Activated naive CD8-positive, alpha-beta T cell treated with anti-CD3 and anti-CD28 coated beads for 36 hours (primary cell): Measurements from ENCODE around the gene GYS2. TPM values are rescaled to one million over a fixed set of nuclear protein-coding genes. Genes with fewer than 3 reads are reported as not detected.
A peak's percentile ranks its signal among the peaks of the same experiment; 100 is the strongest.
"Not testable (repeated sequence)": the region's sequence is repeated elsewhere in the genome, so short reads cannot be mapped to it uniquely, and the experiment has no call there.

Experiments
- DNase-seq: peaks from one replicate; pipeline ENCODE4 v3.0.0; 2021
- H3K27ac Mint-ChIP-seq: one replicate; pipeline ENCODE4 v1.8.0; 2022; ENCODE audit warnings: mild to moderate bottlenecking, moderate library complexity, mixed read lengths
- H3K27me3 Mint-ChIP-seq: one replicate; pipeline ENCODE4 v1.8.0; 2022; ENCODE audit warnings: mild to moderate bottlenecking, mixed read lengths
- H3K36me3 Mint-ChIP-seq: one replicate; pipeline ENCODE4 v1.8.0; 2021; ENCODE audit warnings: mild to moderate bottlenecking, mixed read lengths
- H3K4me1 Mint-ChIP-seq: one replicate; pipeline ENCODE4 v1.8.0; 2021; ENCODE audit warnings: mixed read lengths
- H3K4me3 Mint-ChIP-seq: one replicate; pipeline ENCODE4 v1.8.0; 2022; ENCODE audit warnings: mild to moderate bottlenecking, moderate library complexity, mixed read lengths
- H3K9me3 Mint-ChIP-seq: one replicate; pipeline ENCODE4 v1.8.0; 2022; ENCODE audit warnings: mixed read lengths
- total RNA-seq, 2 experiments: library from RNA; stranded (reverse); gene quantifications; one replicate each; pipeline ENCODE4 v1.2.3, GENCODE V29; 2021

The GYS2 gene
- total RNA-seq, 2 experiments from 2014 or later, result not detected

- peaks cover 8% of the 10 kb centered on the region for H3K9me3 Mint-ChIP-seq
- H3K4me1 Mint-ChIP-seq, result peaks cover 36% of the 10 kb centered on the region
- H3K36me3 Mint-ChIP-seq, result peaks cover 12% of the 10 kb centered on the region
- H3K4me3 Mint-ChIP-seq, result no peak overlapping the region
- no peaks in the 10 kb centered on the region for H3K27me3 Mint-ChIP-seq
- DNase-seq, result no peak
- H3K27ac Mint-ChIP-seq, result no peak overlapping the region
Observed at GRCh38 chr12:21618566-21618965, 13.9 kb upstream of the GYS2 start.

DNA sequence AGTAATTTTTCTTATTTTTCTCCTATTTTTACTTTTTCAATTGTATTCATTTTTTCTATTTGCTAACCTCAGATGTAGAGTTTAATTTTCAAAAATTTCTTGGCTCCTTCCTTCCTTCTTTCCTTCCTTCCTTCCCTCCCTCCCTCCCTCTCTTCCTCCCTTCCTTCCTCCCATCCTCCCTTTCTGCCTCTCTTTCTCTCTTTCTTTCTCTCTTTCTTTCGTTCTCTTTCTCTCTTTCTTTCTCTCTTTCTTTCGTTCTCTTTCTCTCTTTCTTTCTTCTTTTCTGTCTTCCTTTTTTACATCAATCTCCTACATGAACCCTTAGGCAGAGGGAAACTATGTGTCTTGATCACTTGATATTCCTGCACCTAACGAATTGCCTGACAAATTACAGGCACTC, 12.4 kb upstream of the GYS2 start:
- no peak overlapping the region for H3K27ac Mint-ChIP-seq
- H3K4me3 Mint-ChIP-seq, result no peak overlapping the region
- peaks cover 44% of the 10 kb centered on the region for H3K4me1 Mint-ChIP-seq
- H3K27me3 Mint-ChIP-seq, result no peaks in the 10 kb centered on the region
- peaks cover 13% of the 10 kb centered on the region for H3K36me3 Mint-ChIP-seq
- H3K9me3 Mint-ChIP-seq, result peaks cover 8% of the 10 kb centered on the region
- DNase-seq, result no peak

DNA sequence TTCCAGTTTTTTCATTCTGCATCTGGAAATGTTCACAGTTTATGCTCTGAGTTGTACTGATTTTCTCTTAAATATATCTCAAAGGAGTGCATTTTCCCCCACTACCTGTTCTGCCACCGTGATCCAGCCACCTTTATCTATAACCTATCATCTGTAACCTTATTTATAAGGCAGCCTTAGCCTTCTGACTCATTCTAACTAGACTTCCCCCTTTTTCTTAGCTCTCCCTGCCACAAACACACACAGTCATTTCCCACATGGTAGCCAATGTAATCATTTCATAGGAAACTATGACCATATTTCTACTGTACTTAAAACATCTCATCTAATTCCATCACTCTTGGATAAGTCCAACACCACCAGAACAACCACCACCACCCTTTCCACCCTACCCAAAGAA, 10.8 kb upstream of the GYS2 start:
- peak overlapping the region; percentile 76 for H3K27ac Mint-ChIP-seq
- H3K36me3 Mint-ChIP-seq, result peaks cover 11% of the 10 kb centered on the region
- peak; percentile 4 for DNase-seq
- H3K9me3 Mint-ChIP-seq, result peaks cover 6% of the 10 kb centered on the region
- peaks cover 44% of the 10 kb centered on the region for H3K4me1 Mint-ChIP-seq
- no peaks in the 10 kb centered on the region for H3K27me3 Mint-ChIP-seq
- H3K4me3 Mint-ChIP-seq, result peak overlapping the region; percentile 5

GRCh38 chr12:21614506-21614905, 9.9 kb upstream of the GYS2 start:
- Mint-ChIP-seq H3K4me1 (peaks cover 44% of the 10 kb centered on the region), H3K4me3 (no peak overlapping the region), H3K36me3 (peaks cover 11% of the 10 kb centered on the region)

DNA sequence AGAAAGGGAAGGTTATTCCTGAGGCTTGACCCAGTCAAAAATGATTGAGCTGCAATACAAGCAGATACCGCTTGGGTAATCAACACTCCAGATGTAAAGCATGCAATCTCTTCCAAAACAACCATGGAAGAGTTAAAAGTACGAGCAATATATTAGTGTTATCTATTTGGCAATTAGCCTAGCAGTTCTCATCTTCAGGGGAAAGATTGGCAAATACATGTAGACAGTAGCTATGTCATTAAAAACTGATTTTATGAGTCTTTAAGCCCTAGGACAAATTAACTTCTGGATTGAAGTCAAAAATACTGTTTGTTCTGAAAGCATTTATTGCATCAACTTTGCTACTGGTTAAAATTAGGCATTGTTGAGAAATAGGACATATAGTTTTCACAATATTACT, 9.3 kb upstream of the GYS2 start:
- H3K4me3 Mint-ChIP-seq, result no peak overlapping the region
- H3K36me3 Mint-ChIP-seq, result peaks cover 11% of the 10 kb centered on the region
- H3K4me1 Mint-ChIP-seq, result peaks cover 44% of the 10 kb centered on the region
- H3K27me3 Mint-ChIP-seq, result no peaks in the 10 kb centered on the region
- peaks cover 6% of the 10 kb centered on the region for H3K9me3 Mint-ChIP-seq
- H3K27ac Mint-ChIP-seq, result no peak overlapping the region
- DNase-seq, result no peak

More at GRCh38 chr12:21614506-21614905, 9.9 kb upstream of the GYS2 start:
- Mint-ChIP-seq H3K27me3 (no peaks in the 10 kb centered on the region), H3K9me3 (peaks cover 6% of the 10 kb centered on the region), H3K27ac (peak overlapping the region; percentile 76)
- no peak for DNase-seq

- H3K27ac Mint-ChIP-seq, result no peak overlapping the region
Observed at GRCh38 chr12:21608196-21608595, 3.5 kb upstream of the GYS2 start.

GRCh38 chr12:21607701-21608100, 3.1 kb upstream of the GYS2 start:
- DNase-seq, result no peak
- Mint-ChIP-seq H3K9me3 (peaks cover 2% of the 10 kb centered on the region), H3K27me3 (no peaks in the 10 kb centered on the region), H3K4me1 (peaks cover 3% of the 10 kb centered on the region), H3K27ac (no peak overlapping the region), H3K4me3 (no peak overlapping the region), H3K36me3 (peaks cover 2% of the 10 kb centered on the region)

More at GRCh38 chr12:21608196-21608595, 3.5 kb upstream of the GYS2 start:
- no peaks in the 10 kb centered on the region for H3K27me3 Mint-ChIP-seq
- H3K4me3 Mint-ChIP-seq, result no peak overlapping the region
- DNase-seq, result no peak
- H3K9me3 Mint-ChIP-seq, result peaks cover 2% of the 10 kb centered on the region
- H3K4me1 Mint-ChIP-seq, result peaks cover 6% of the 10 kb centered on the region
- peaks cover 2% of the 10 kb centered on the region for H3K36me3 Mint-ChIP-seq

GRCh38 chr12:21606175-21606574, 1.5 kb upstream of the GYS2 start:
- Mint-ChIP-seq H3K27ac (no peak overlapping the region), H3K4me1 (no peaks in the 10 kb centered on the region), H3K36me3 (no peaks in the 10 kb centered on the region), H3K9me3 (no peaks in the 10 kb centered on the region), H3K4me3 (no peak overlapping the region), H3K27me3 (no peaks in the 10 kb centered on the region)
- no peak for DNase-seq

GRCh38 chr12:21602774-21603173, 1.9 kb downstream of the GYS2 start:
- H3K4me3 Mint-ChIP-seq, result no peak overlapping the region
- H3K27ac Mint-ChIP-seq, result no peak overlapping the region
- no peaks in the 10 kb centered on the region for H3K9me3 Mint-ChIP-seq
- no peaks in the 10 kb centered on the region for H3K27me3 Mint-ChIP-seq
- H3K36me3 Mint-ChIP-seq, result no peaks in the 10 kb centered on the region
- H3K4me1 Mint-ChIP-seq, result no peaks in the 10 kb centered on the region
- DNase-seq, result no peak

GRCh38 chr12:21600196-21600595, 4.5 kb downstream of the GYS2 start:
- Mint-ChIP-seq H3K27ac (no peak overlapping the region), H3K4me3 (no peak overlapping the region), H3K9me3 (no peaks in the 10 kb centered on the region), H3K27me3 (no peaks in the 10 kb centered on the region), H3K4me1 (no peaks in the 10 kb centered on the region), H3K36me3 (no peaks in the 10 kb centered on the region)
- DNase-seq, result no peak

- no peak for DNase-seq
- H3K36me3 Mint-ChIP-seq, result no peaks in the 10 kb centered on the region
- no peaks in the 10 kb centered on the region for H3K9me3 Mint-ChIP-seq
- no peak overlapping the region for H3K27ac Mint-ChIP-seq
- no peak overlapping the region for H3K4me3 Mint-ChIP-seq
- H3K27me3 Mint-ChIP-seq, result no peaks in the 10 kb centered on the region
- H3K4me1 Mint-ChIP-seq, result no peaks in the 10 kb centered on the region
Observed at GRCh38 chr12:21599143-21599999, 5.3 kb downstream of the GYS2 start.

GRCh38 chr12:21598651-21599050, 6.0 kb downstream of the GYS2 start:
- Mint-ChIP-seq H3K27me3 (no peaks in the 10 kb centered on the region), H3K9me3 (peaks cover 1% of the 10 kb centered on the region), H3K36me3 (no peaks in the 10 kb centered on the region), H3K4me1 (no peaks in the 10 kb centered on the region), H3K4me3 (no peak overlapping the region), H3K27ac (no peak overlapping the region)
- no peak for DNase-seq

DNA sequence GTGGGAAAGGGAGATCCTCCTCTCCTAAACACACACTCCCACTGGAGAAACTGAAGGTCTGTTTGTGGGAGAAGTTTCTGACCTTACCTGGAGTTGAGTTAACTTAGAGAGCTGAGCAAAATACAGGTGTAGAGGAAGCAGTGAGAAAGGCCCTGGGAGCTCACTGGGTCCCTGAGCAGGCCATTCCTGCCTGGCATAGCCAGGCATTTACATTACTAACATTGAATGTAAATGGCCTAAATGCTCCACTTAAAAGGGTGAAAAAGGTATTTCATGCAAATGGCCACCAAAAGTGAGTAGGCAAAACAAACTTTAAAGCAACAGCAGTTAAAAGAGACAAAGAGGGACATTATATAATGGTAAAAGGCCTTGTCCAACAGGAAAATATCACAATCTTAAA, 9.3 kb downstream of the GYS2 start:
- Mint-ChIP-seq H3K36me3 (peaks cover 14% of the 10 kb centered on the region), H3K9me3 (peaks cover 23% of the 10 kb centered on the region)
- H3K27me3 Mint-ChIP-seq, H3K4me3 Mint-ChIP-seq, H3K4me1 Mint-ChIP-seq, DNase-seq, H3K27ac Mint-ChIP-seq: not testable (repeated sequence)

DNA sequence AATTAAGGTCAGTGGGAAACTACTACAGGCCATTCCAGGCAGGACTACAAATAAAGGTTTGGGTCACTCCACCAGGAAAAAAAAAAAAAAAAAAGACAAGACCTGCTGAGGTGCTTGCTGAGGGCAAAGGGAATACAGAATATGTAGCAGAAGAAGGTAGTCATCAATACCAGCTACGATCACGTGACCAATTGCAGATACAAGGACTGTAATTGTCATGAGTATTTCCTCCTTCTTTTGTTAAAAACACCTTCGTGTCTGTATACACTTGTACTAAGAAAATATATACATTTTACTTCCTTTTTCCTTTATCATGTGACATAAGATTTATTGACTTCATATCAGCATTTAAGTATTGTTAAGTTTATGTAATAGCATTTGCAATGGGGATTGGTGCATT, 19.2 kb downstream of the GYS2 start:
- H3K9me3 Mint-ChIP-seq, result peaks cover 2% of the 10 kb centered on the region
- H3K4me1 Mint-ChIP-seq, result no peaks in the 10 kb centered on the region
- peaks cover 13% of the 10 kb centered on the region for H3K27me3 Mint-ChIP-seq
- DNase-seq, result no peak
- H3K4me3 Mint-ChIP-seq, result no peak overlapping the region
- no peak overlapping the region for H3K27ac Mint-ChIP-seq
- H3K36me3 Mint-ChIP-seq, result no peaks in the 10 kb centered on the region

GRCh38 chr12:21584403-21585182, 20.1 kb downstream of the GYS2 start:
- not testable (repeated sequence) for H3K9me3 Mint-ChIP-seq, H3K27ac Mint-ChIP-seq, DNase-seq, H3K36me3 Mint-ChIP-seq, H3K4me3 Mint-ChIP-seq, H3K4me1 Mint-ChIP-seq
- H3K27me3 Mint-ChIP-seq, result peaks cover 14% of the 10 kb centered on the region
